Panc1 (cell line): ENCODE data around the gene SYNPO. TPM values are rescaled to one million over a fixed set of nuclear protein-coding genes. Genes with fewer than 3 reads are reported as not detected.

Source experiments
- ATAC-seq: fragments of 200-7000 bp; cut with Tn5 transposase; 2 replicates; pipeline ENCODE4 v1.9.1; 2020; ENCODE audit warnings: mild to moderate bottlenecking, moderate library complexity
- Bru-seq: library from RNA; stranded (reverse); fragments of 400-500 nt; gene quantifications from one replicate; lab custom pipeline; 2021; lab: Mats Ljungman, UMichigan
- BruChase-seq, 2 experiments: library from RNA; stranded (reverse); fragments of 400-500 nt; gene quantifications; one replicate each; lab custom pipeline; 2021; lab: Mats Ljungman, UMichigan
- BruUV-seq: library from RNA; stranded (reverse); fragments of 400-500 nt; replicated peaks from 2 replicates; lab custom pipeline; 2021; lab: Mats Ljungman, UMichigan
- CTCF ChIA-PET: fragments of 300-600 bp; sonication (Branson Sonifier 250); formaldehyde crosslinking; loops from one replicate; lab custom pipeline; 2022; ENCODE audit warnings: antibody characterized with exemption; lab: Charles Lee
- POLR2A ChIA-PET: fragments of 300-600 bp; sonication (Branson Sonifier 250); formaldehyde crosslinking; loops from one replicate; lab custom pipeline; 2022; ENCODE audit warnings: antibody characterized with exemption; lab: Charles Lee
- DNase-seq: peaks from one replicate; pipeline ENCODE4 v3.0.0-alpha.2; 2010; ENCODE audit warnings: low read depth, low spot score
- H3K27ac ChIP-seq: 2 replicates; pipeline ENCODE4 v1.5.1; 2011; ENCODE audit warnings: mild to moderate bottlenecking, low read length, inconsistent platforms
- H3K27me3 ChIP-seq: fragments of 200-500 bp; sonication (Bioruptor generic); 2 replicates; pipeline ENCODE4 v1.6.0; 2014; ENCODE audit warnings: low read length, inconsistent platforms; ENCODE audit not compliant: control insufficient read depth, insufficient read depth
- H3K36me3 ChIP-seq: fragments of 200-500 bp; sonication (Bioruptor generic); 2 replicates; pipeline ENCODE4 v1.5.1; 2014; ENCODE audit warnings: inconsistent platforms, mild to moderate bottlenecking, low read length, moderate library complexity; ENCODE audit not compliant: control insufficient read depth, insufficient read depth
- H3K4me1 ChIP-seq: 2 replicates; pipeline ENCODE4 v1.5.1; 2011; ENCODE audit warnings: inconsistent platforms, mild to moderate bottlenecking, low read length, moderate library complexity; ENCODE audit not compliant: control insufficient read depth, insufficient read depth
- H3K4me3 ChIP-seq, 2 experiments: 2 replicates each; pipeline ENCODE4 v1.5.1; 2011 to 2012; ENCODE audit warnings: low read depth in 2 of 2, low read length in 2 of 2, mild to moderate bottlenecking in 2 of 2, inconsistent platforms in 1 of 2, moderate library complexity in 1 of 2
- H3K9me3 ChIP-seq: fragments of 200-500 bp; sonication (Bioruptor generic); 2 replicates; pipeline ENCODE4 v1.5.1; 2014; ENCODE audit warnings: low read depth, mild to moderate bottlenecking, inconsistent platforms, low read length, moderate library complexity; ENCODE audit not compliant: control insufficient read depth, insufficient read depth
- POLR2AphosphoS5 ChIP-seq: IDR thresholded peaks from 2 replicates; pipeline ENCODE4 v1.6.1; 2012; ENCODE audit warnings: mild to moderate bottlenecking, low read depth, low read length, moderate library complexity
- REST ChIP-seq, 2 experiments: IDR thresholded peaks; 2 replicates each; pipeline ENCODE4 v1.6.1; 2011 to 2012; ENCODE audit warnings: low read depth in 2 of 2, control low read depth in 1 of 2, low read length in 1 of 2, mild to moderate bottlenecking in 1 of 2, moderate library complexity in 1 of 2; ENCODE audit not compliant: insufficient read depth in 1 of 2
- SIN3A ChIP-seq: IDR thresholded peaks from 2 replicates; pipeline ENCODE4 v1.6.1; 2012; ENCODE audit warnings: low read depth, mild to moderate bottlenecking, low read length, moderate library complexity, borderline replicate concordance; ENCODE audit not compliant: insufficient read depth
- TCF7L2 ChIP-seq: IDR thresholded peaks from 2 replicates; pipeline ENCODE4 v1.6.1; 2011; ENCODE audit warnings: mild to moderate bottlenecking, low read depth, low read length, inconsistent platforms
- in situ Hi-C: cut with HindIII; loops from 2 replicates; pipeline ENCODE4 v1.10.0; 2016; ENCODE audit warnings: low sequenced_read_pairs, low pct_unique_long_range_greater_than_20kb
- intact Hi-C: fragments of 100-400 bp; cut with micrococcal nuclease; formaldehyde crosslinking; loops from one replicate; pipeline ENCODE4 v1.10.0; 2022; ENCODE audit not compliant: unreplicated experiment
- long read RNA-seq: library from polyadenylated mRNA; unstranded; transcript quantifications from one replicate; pipeline ENCODE4 v2.0.0, GENCODE V29; 2021; ENCODE audit not compliant: unreplicated experiment
- polyA plus RNA-seq: library from polyadenylated mRNA; unstranded; fragments of >200 nt; gene quantifications from one replicate; pipeline ENCODE4 v1.2.1, GENCODE V29; 2012; ENCODE audit warnings: missing spikeins; ENCODE audit not compliant: insufficient read length
- total RNA-seq: library from RNA; stranded (reverse); gene quantifications from one replicate; pipeline ENCODE4 v1.2.1, GENCODE V29; 2021; ENCODE audit not compliant: unreplicated experiment
- TF ChIP-seq, protein P1 (sequence below): fragments of 450-650 bp; IDR thresholded peaks from 2 replicates; pipeline ENCODE4 v1.5.1; 2017; ENCODE audit warnings: mild to moderate bottlenecking

Gene SYNPO, protein sequence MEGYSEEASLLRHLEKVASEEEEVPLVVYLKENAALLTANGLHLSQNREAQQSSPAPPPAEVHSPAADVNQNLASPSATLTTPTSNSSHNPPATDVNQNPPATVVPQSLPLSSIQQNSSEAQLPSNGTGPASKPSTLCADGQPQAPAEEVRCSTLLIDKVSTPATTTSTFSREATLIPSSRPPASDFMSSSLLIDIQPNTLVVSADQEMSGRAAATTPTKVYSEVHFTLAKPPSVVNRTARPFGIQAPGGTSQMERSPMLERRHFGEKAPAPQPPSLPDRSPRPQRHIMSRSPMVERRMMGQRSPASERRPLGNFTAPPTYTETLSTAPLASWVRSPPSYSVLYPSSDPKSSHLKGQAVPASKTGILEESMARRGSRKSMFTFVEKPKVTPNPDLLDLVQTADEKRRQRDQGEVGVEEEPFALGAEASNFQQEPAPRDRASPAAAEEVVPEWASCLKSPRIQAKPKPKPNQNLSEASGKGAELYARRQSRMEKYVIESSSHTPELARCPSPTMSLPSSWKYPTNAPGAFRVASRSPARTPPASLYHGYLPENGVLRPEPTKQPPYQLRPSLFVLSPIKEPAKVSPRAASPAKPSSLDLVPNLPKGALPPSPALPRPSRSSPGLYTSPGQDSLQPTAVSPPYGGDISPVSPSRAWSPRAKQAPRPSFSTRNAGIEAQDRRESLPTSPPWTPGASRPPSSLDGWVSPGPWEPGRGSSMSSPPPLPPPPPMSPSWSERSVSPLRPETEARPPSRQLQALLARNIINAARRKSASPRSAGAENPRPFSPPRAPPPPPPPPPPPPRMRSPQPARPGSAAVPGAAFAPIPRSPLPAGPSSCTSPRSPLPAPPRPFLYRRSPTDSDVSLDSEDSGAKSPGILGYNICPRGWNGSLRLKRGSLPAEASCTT
- total RNA-seq, result 82.8 TPM
- 66.3 TPM for polyA plus RNA-seq
- percentile 66 among the genes with signal in this experiment for Bru-seq, nascent RNA
- BruChase-seq, experiment 1, labeled RNA remaining after a 2-hour chase, result percentile 74 among the genes with signal in this experiment
- percentile 79 among the genes with signal in this experiment for BruChase-seq, experiment 2, labeled RNA remaining after a 6-hour chase
- long read RNA-seq, partial matches to known transcripts, result 41 of 60 reads
- long read RNA-seq, other reads (novel, unspliced or antisense), result 19 of 60 reads

GRCh38 chr5:150640311-150641005, at the start of gene SYNPO:
TSS of gene SYNPO (plus strand) at chr5:150640660. CDS start at chr5:150648276, 7,616 bp downstream.
- ATAC-seq (peak; percentile 28), DNase-seq (no peak)
- BruUV-seq, result no TSS peak
- H3K27me3 ChIP-seq, result no peaks in the 10 kb centered on the region
- H3K9me3 ChIP-seq, result no peaks in the 10 kb centered on the region
- in situ Hi-C loops, result no loop called here
- H3K4me1 ChIP-seq, result peaks cover 94% of the 10 kb centered on the region
- no peaks in the 10 kb centered on the region for H3K36me3 ChIP-seq
- peak within 1 kb of the TSS; percentile 42 to 43 for H3K4me3 ChIP-seq
- POLR2A ChIA-PET, result no interaction called here
- TF ChIP-seq, protein P1, sequence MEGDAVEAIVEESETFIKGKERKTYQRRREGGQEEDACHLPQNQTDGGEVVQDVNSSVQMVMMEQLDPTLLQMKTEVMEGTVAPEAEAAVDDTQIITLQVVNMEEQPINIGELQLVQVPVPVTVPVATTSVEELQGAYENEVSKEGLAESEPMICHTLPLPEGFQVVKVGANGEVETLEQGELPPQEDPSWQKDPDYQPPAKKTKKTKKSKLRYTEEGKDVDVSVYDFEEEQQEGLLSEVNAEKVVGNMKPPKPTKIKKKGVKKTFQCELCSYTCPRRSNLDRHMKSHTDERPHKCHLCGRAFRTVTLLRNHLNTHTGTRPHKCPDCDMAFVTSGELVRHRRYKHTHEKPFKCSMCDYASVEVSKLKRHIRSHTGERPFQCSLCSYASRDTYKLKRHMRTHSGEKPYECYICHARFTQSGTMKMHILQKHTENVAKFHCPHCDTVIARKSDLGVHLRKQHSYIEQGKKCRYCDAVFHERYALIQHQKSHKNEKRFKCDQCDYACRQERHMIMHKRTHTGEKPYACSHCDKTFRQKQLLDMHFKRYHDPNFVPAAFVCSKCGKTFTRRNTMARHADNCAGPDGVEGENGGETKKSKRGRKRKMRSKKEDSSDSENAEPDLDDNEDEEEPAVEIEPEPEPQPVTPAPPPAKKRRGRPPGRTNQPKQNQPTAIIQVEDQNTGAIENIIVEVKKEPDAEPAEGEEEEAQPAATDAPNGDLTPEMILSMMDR, result no peak
- TF ChIP-seq POLR2AphosphoS5 (peak; percentile 73; the same call in 1 of the 2 replicates), SIN3A (0 out of 2 replicates have a peak, but pooled peaks have one; percentile 66), TCF7L2 (0 out of 2 replicates have a peak, but pooled peaks have one; percentile 44), REST (IDR thresholded peaks at IDR 0.05; ENCODE audit: insufficient read depth in 1 of 2, low read depth in 2 of 2, low read length in 1 of 2) (no peak)
- intact Hi-C loops, result no loop called here
- H3K27ac ChIP-seq, result peak within 1 kb of the TSS; percentile 97
- CTCF ChIA-PET, result interaction anchor here (0.6 kb wide), 1 partner anchor 517 kb away, joined by 9 read pairs; no protein-coding TSS in a partner anchor
